A549 (cell line): Measurements from ENCODE around the gene RNF17. TPM values are rescaled to one million over a fixed set of nuclear protein-coding genes. Genes with fewer than 3 reads are reported as not detected.

Source experiments
- ATAC-seq, 2 experiments: fragments of 200-7000 bp in 1 of 2; fragments of >200 bp in 1 of 2; cut with Nextera tagmentation in 1 of 2; cut with Tn5 transposase in 1 of 2; 3 replicates each; pipeline versions ENCODE4 v1.8.0 to v1.9.1; 2018 to 2020; ENCODE audit warnings: mild to moderate bottlenecking in 1 of 2, moderate library complexity in 1 of 2
- CTCF ChIA-PET: fragments of 300-600 bp; sonication (Branson Sonifier 250); formaldehyde crosslinking; extraction: SDS; loops from one replicate; lab custom pipeline; 2021; ENCODE audit warnings: antibody characterized with exemption, inconsistent platforms; lab: Yijun Ruan, JAX
- POLR2A ChIA-PET: fragments of 350-600 bp; formaldehyde crosslinking; extraction: SDS; loops from one replicate; lab custom pipeline; 2021; ENCODE audit warnings: antibody characterized with exemption, inconsistent platforms; lab: Yijun Ruan, JAX
- DNase-seq, 2 experiments: peaks; one replicate each; pipeline versions ENCODE4 v3.0.0 to v3.0.0-alpha.2; 2011 to 2016; ENCODE audit warnings: low read depth in 1 of 2, low spot score in 1 of 2
- FAIRE-seq: peaks from 2 replicates; lab custom pipeline; 2011; peaks lifted over from hg19 to GRCh38; lab: Jason Lieb, UNC
- H3K27ac ChIP-seq, 2 experiments: fragments of >200 bp; sonication (Bioruptor Twin); formaldehyde crosslinking; 3 replicates each; pipeline ENCODE4 v1.5.1; 2016 to 2017
- H3K4me1 ChIP-seq: fragments of >200 bp; sonication (Bioruptor Twin); formaldehyde crosslinking; 3 replicates; pipeline ENCODE4 v1.6.1; 2016
- H3K4me2 ChIP-seq: fragments of >200 bp; sonication (Bioruptor Twin); formaldehyde crosslinking; 3 replicates; pipeline ENCODE4 v1.6.1; 2016
- H3K4me3 ChIP-seq: fragments of >200 bp; sonication (Bioruptor Twin); formaldehyde crosslinking; 3 replicates; pipeline ENCODE4 v1.5.1; 2016
- H3K9me3 ChIP-seq: fragments of >200 bp; sonication (Bioruptor Twin); formaldehyde crosslinking; 3 replicates; pipeline ENCODE4 v1.6.1; 2016
- ATOH8 ChIP-seq: fragments of 250-450 bp; sonication (Bioruptor Pico); IDR thresholded peaks from 2 replicates; pipeline ENCODE4 v1.5.0; 2020; ENCODE audit warnings: low read depth, mild to moderate bottlenecking, moderate library complexity
- BHLHE40 ChIP-seq: IDR thresholded peaks from 2 replicates; pipeline ENCODE4 v1.6.1; 2012; ENCODE audit warnings: low read depth, low read length, inconsistent platforms
- CBX2 ChIP-seq: fragments of 200-600 bp; sonication (generic); IDR thresholded peaks from 2 replicates; pipeline ENCODE4 v1.6.1; 2016; ENCODE audit warnings: low read depth, mild to moderate bottlenecking, borderline replicate concordance
- CTCF ChIP-seq: fragments of >200 bp; sonication (Bioruptor Twin); formaldehyde crosslinking; IDR thresholded peaks from 3 replicates; pipeline ENCODE4 v1.5.1; 2016
- ELK1 ChIP-seq: fragments of 150-350 bp; IDR thresholded peaks from 2 replicates; pipeline ENCODE4 v1.6.1; 2014; ENCODE audit warnings: low read depth, mild to moderate bottlenecking, low read length
- FOSB ChIP-seq: fragments of 250-450 bp; sonication (Bioruptor Pico); IDR thresholded peaks from 2 replicates; pipeline ENCODE4 v1.5.0; 2020; ENCODE audit warnings: mild to moderate bottlenecking, moderate library complexity
- HEYL ChIP-seq: fragments of 250-450 bp; sonication (Bioruptor Pico); IDR thresholded peaks from 2 replicates; pipeline ENCODE4 v1.8.0; 2021; ENCODE audit warnings: mild to moderate bottlenecking, moderate library complexity
- HMGXB4 ChIP-seq: fragments of 250-450 bp; sonication (Bioruptor Pico); IDR thresholded peaks from 2 replicates; pipeline ENCODE4 v1.5.0; 2021; ENCODE audit warnings: mild to moderate bottlenecking, moderate library complexity, borderline replicate concordance
- HOXB5 ChIP-seq: fragments of 250-450 bp; sonication (Bioruptor Pico); IDR thresholded peaks from 2 replicates; pipeline ENCODE4 v1.5.0; 2020; ENCODE audit warnings: mild to moderate bottlenecking, moderate library complexity
- NR3C1 ChIP-seq: fragments of >200 bp; sonication (Bioruptor Twin); formaldehyde crosslinking; IDR thresholded peaks from 3 replicates; pipeline ENCODE4 v1.6.1; 2017
- PBX3 ChIP-seq: IDR thresholded peaks from 2 replicates; pipeline ENCODE4 v1.6.1; 2012
- RARB ChIP-seq: fragments of 250-450 bp; sonication (Bioruptor Pico); IDR thresholded peaks from 2 replicates; pipeline ENCODE4 v1.8.0; 2021; ENCODE audit warnings: mild to moderate bottlenecking, moderate library complexity
- REST ChIP-seq: fragments of 200-600 bp; sonication (generic); IDR thresholded peaks from 2 replicates; pipeline ENCODE4 v1.6.1; 2016; ENCODE audit warnings: antibody characterized with exemption, mild to moderate bottlenecking, moderate library complexity
- USF2 ChIP-seq: fragments of 450-650 bp; IDR thresholded peaks from 2 replicates; pipeline ENCODE4 v1.6.1; 2014; ENCODE audit warnings: antibody characterized with exemption
- WGBS: methylation state at CpG from one replicate; pipeline ENCODE4 v1.1.6; 2017; ENCODE audit errors: missing lambda C conversion rate; 5-methylcytosine and 5-hydroxymethylcytosine counted together
- polyA plus RNA-seq, 4 experiments: library from polyadenylated mRNA; depleted of rRNA in 3 of 4; stranded (reverse); fragments of >200 nt; fragmentation: RNase III in 1 of 4; extraction: RNeasy Plus Mini Kit Qiagen cat#74134 plus additional on column Dnase treatment in 1 of 4; gene quantifications; 2 replicates in 3 of 4; 3 replicates in 1 of 4; pipeline ENCODE4 v1.2.3, GENCODE V29; 2011 to 2017

Gene RNF17
- polyA plus RNA-seq, 2 of the 4 experiments (the other 2 are of a cell fraction) = not detected

- TF ChIP-seq ELK1 (no peak), HEYL (no peak)
These were observed 96.8 kb downstream of the RNF17 start (continued) for GRCh38 chr13:24860770-24861169.

- FAIRE-seq (no peak), DNase-seq (no peak), ATAC-seq (no peak)
- H3K27ac ChIP-seq = no peak overlapping the region
- H3K4me2 ChIP-seq = no peak overlapping the region
- H3K9me3 ChIP-seq = no peaks in the 10 kb centered on the region
- H3K4me3 ChIP-seq = no peak overlapping the region
- H3K4me1 ChIP-seq = no peaks in the 10 kb centered on the region
- no peak for TF ChIP-seq PBX3
- no peak for TF ChIP-seq REST
- no peak for TF ChIP-seq HMGXB4 (CRISPR knock-in tag)
- TF ChIP-seq CBX2 = no peak
- no peak for TF ChIP-seq ATOH8
- no peak for TF ChIP-seq USF2
- TF ChIP-seq ELK1 = no peak
- TF ChIP-seq RARB = no peak
- TF ChIP-seq HOXB5 = no peak
- no peak for TF ChIP-seq NR3C1
- TF ChIP-seq CTCF = no peak
- TF ChIP-seq BHLHE40 = no peak
- TF ChIP-seq FOSB = no peak
- TF ChIP-seq, all 56 proteins: peak for 0
- ChIA-PET CTCF (interaction anchor here (1.0 kb wide), 1 partner anchor 15 kb away, joined by 3 read pairs; no protein-coding TSS in a partner anchor), POLR2A (no interaction called here)
- WGBS = 80% methylated on average over 8 of the region's 8 CpGs
These were observed 97.8 kb downstream of the RNF17 start for GRCh38 chr13:24861617-24862362.
